Measurements from ENCODE around the gene LAIR1. TPM values are rescaled to one million over a fixed set of nuclear protein-coding genes. Genes with fewer than 3 reads are reported as not detected.

The LAIR1 gene, protein sequence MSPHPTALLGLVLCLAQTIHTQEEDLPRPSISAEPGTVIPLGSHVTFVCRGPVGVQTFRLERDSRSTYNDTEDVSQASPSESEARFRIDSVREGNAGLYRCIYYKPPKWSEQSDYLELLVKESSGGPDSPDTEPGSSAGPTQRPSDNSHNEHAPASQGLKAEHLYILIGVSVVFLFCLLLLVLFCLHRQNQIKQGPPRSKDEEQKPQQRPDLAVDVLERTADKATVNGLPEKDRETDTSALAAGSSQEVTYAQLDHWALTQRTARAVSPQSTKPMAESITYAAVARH
- not detected in 2 replicates for total RNA-seq

DNA sequence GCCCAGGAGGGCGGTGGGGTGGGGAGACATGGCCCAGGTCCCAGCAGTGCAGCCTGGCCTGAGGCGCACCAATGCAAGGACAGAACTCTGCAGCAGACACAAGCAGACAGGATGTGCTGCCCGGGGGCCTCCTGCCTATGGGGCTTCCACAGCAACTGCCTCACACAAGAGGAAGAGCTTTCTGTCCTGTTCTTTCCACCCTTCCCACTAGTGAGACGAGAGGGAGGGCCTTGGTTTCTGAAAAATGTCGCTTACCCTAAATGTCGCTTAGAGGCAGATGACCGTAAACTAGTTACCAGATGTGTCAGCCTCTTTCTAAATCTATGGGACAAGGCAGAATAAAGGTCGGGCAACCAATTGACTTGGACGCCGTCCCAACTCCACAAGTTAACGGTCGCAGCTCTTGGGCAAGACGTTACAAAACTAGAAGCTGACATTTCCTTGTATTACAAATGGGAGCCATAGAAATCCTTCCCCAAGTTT is at the start of gene LAIR1:
Gene LAIR1 (minus strand): TSS at position 157 of the 483 bp plus-strand sequence. CDS start 127 bp downstream, at position 30.

DNA sequence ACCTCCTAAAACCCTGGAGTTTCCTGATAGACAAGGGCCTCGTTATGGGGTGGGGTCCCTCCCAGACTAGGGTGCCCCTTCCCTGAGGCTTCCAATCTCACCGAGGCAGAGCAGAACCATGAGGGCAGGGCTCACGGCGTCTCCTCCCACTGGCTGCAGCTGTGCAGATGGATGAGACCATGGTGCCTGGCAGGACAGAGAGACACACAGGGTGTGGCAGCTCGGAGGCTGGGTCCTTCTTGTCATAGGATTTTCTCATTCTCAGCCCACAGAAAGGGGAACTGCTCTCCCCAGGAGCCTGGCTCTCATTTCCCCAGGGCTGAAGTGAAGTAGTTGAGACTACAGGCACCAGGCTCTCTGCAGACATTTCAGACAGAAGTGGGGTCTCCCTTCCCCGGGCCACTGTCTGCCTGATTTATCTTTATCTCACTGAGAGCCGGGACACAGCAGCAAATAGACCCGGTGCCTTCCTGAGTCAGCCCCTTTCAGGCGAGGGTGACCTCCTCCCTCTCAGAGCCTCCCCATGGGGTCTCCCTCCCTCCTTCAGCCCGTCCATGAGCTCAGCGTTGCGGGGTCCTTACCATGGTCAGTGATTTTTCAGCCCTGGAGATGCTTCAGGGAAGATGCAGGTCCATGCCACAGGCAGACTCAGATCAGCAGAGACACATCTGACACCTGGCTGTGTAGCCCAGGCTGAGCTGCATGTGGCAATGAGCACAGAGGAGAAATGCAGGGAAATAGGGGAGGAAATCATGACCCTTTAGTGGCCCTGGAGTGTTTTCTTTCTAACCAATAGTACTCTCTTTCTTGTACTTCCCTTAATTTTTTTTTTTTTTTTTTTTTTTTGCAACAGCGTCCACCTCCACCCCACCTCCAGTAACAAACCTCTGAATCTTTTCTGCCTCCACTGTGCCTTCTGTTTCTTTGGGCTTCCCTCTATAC is 52.0 kb downstream of the LAIR1 start, which contains the start of gene LILRA5:
Gene LILRA5 (minus strand): TSS at position 731 of the 942 bp plus-strand sequence. CDS start 147 bp downstream, at position 584.

Other genes starting within 250 kb of the LAIR1 start
- 8.4 and 10.3 TPM in 2 replicates for gene TFPT, start 249.3 kb downstream of the LAIR1 start, total RNA-seq
- 49.6 and 55.5 TPM in 2 replicates for gene PRPF31, start 249.2 kb downstream of the LAIR1 start, total RNA-seq
- gene CNOT3, start 227.2 kb downstream of the LAIR1 start, total RNA-seq = 7.3 and 9.2 TPM in 2 replicates
- 4.3 and 4.8 TPM in 2 replicates for gene LENG1, start 205.2 kb downstream of the LAIR1 start, total RNA-seq
- not detected in 2 replicates for gene TMC4, start 191.8 kb downstream of the LAIR1 start, total RNA-seq
- 30.9 and 32.0 TPM in 2 replicates for gene MBOAT7, start 175.4 kb downstream of the LAIR1 start, total RNA-seq
- gene TSEN34, start 173.6 kb downstream of the LAIR1 start, total RNA-seq = 60.8 and 64.7 TPM in 2 replicates
- 1,299 and 2,011 TPM in 2 replicates for gene RPS9, start 164.1 kb downstream of the LAIR1 start, total RNA-seq
- 0.20 TPM in 1 of 2 replicates, not detected in the other for gene LILRB3, start 141.9 kb downstream of the LAIR1 start, total RNA-seq
- gene LILRA6, start 122.1 kb downstream of the LAIR1 start, total RNA-seq = not detected in 2 replicates
- not detected in 2 replicates for gene LILRB5, start 107.7 kb downstream of the LAIR1 start, total RNA-seq
- gene LILRB2, start 83.8 kb downstream of the LAIR1 start, total RNA-seq = not detected in 2 replicates
- gene LILRA5, start 51.8 kb downstream of the LAIR1 start, total RNA-seq = not detected in 2 replicates
- not detected in 2 replicates for gene LILRA4, start 25.8 kb downstream of the LAIR1 start, total RNA-seq
- not detected in 2 replicates for gene TTYH1, start 50.5 kb upstream of the LAIR1 start, total RNA-seq
- 50.7 and 57.1 TPM in 2 replicates for gene LENG8, start 84.3 kb upstream of the LAIR1 start, total RNA-seq
- 4.9 and 7.3 TPM in 2 replicates for gene LENG9, start 98.8 kb upstream of the LAIR1 start, total RNA-seq
- gene CDC42EP5, start 108.4 kb upstream of the LAIR1 start, total RNA-seq = 7.6 and 18.4 TPM in 2 replicates
- not detected in 2 replicates for gene LAIR2, start 137.9 kb upstream of the LAIR1 start, total RNA-seq
- not detected in 2 replicates for gene LILRA2, start 208.9 kb upstream of the LAIR1 start, total RNA-seq
- not detected in 2 replicates for gene LILRA1, start 228.7 kb upstream of the LAIR1 start, total RNA-seq

All from subcutaneous preadipocyte (primary cell).